Thyroid gland (tissue), 4 donors: ENCODE measurements around the gene ASXL1.

Experiments
- POLR2A ChIP-seq, 2 donors: fragments of 450-650 bp; IDR thresholded peaks; one replicate each; pipeline ENCODE4 v1.6.1; 2017; ENCODE audit warnings: antibody characterized with exemption in 2 of 2, mild to moderate bottlenecking in 2 of 2, moderate library complexity in 1 of 2
- TF ChIP-seq, protein P1 (sequence below), 6 experiments: fragments of 200-600 bp in 3 of 6; fragments of 450-650 bp in 3 of 6; sonication (generic) in 3 of 6; IDR thresholded peaks; one replicate each; pipeline ENCODE4 v1.5.1; 2016 to 2019; ENCODE audit warnings: antibody characterized with exemption in 6 of 6, mild to moderate bottlenecking in 2 of 6, inconsistent platforms in 1 of 6, moderate library complexity in 1 of 6

DNA sequence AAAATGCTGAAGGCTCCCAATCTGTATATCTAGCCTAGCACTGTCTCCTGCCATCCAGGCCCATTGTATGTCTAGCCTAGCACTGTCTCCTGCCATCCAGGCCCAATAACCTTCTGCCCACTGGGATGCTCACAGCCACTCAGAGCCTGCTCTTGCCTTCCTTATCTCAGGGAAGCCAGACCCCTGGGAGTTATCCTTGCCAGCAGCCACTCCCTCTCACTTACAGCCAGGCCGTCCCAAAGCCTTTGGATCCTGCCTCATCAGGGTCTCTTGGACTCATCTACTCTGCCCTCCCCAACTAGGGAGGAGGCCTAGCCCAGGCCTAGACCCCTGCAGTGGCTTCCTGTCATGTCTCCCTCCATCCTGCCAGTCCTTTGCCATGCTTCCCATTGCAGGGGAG lies 43.4 kb upstream of the ASXL1 start:
- TF ChIP-seq POLR2A (IDR thresholded peaks at IDR 0.05): no peak
- TF ChIP-seq, protein P1, sequence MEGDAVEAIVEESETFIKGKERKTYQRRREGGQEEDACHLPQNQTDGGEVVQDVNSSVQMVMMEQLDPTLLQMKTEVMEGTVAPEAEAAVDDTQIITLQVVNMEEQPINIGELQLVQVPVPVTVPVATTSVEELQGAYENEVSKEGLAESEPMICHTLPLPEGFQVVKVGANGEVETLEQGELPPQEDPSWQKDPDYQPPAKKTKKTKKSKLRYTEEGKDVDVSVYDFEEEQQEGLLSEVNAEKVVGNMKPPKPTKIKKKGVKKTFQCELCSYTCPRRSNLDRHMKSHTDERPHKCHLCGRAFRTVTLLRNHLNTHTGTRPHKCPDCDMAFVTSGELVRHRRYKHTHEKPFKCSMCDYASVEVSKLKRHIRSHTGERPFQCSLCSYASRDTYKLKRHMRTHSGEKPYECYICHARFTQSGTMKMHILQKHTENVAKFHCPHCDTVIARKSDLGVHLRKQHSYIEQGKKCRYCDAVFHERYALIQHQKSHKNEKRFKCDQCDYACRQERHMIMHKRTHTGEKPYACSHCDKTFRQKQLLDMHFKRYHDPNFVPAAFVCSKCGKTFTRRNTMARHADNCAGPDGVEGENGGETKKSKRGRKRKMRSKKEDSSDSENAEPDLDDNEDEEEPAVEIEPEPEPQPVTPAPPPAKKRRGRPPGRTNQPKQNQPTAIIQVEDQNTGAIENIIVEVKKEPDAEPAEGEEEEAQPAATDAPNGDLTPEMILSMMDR (IDR thresholded peaks at IDR 0.05): no peak
